Measurements from ENCODE around the gene CTIF. TPM values are rescaled to one million over a fixed set of nuclear protein-coding genes. Genes with fewer than 3 reads are reported as not detected.

Gene CTIF
- total RNA-seq, 1 donor from 2014 or later: 72.4 TPM

DNA sequence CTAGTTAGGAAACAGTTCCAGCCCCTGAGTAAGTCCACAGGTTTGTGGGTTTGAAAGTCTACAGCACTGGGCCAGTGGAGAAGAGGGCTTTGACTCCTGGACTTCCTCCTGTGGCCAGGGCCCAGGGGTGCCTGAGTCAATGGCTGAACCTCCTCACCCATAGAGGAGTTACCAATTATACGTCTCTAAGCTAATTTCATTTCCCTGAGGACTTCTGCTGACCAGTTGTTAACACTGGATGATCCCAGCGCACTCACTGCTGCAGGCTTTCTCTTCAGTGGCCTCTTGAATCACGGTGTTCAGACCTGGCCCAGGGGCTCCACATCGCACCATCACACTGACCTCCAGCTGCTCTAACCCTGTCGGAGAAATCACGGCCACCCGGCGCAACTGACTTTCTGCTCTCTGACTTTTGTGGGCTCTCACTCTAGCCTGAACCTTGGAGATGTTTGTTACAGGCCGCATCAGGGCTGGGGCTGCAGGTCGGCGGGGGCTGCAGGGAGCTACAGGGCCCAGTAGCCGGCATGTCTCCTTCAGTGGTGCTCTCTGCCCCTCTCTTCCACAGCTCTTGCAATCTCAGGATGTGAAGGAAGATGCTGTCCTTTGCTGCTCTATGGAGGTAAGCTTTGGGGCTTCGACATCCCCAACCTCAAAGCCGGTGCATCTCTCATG, 318.3 kb downstream of the CTIF start:
- Histone ChIP-seq H3K4me3 (no peak overlapping the region), H3K27me3 (no peaks in the 10 kb centered on the region), H3K9me3 (no peaks in the 10 kb centered on the region), H3K36me3 (no peaks in the 10 kb centered on the region), H3K27ac (no peak overlapping the region), H3K4me1 (peaks cover 3% of the 10 kb centered on the region)
- TF ChIP-seq, protein P1, sequence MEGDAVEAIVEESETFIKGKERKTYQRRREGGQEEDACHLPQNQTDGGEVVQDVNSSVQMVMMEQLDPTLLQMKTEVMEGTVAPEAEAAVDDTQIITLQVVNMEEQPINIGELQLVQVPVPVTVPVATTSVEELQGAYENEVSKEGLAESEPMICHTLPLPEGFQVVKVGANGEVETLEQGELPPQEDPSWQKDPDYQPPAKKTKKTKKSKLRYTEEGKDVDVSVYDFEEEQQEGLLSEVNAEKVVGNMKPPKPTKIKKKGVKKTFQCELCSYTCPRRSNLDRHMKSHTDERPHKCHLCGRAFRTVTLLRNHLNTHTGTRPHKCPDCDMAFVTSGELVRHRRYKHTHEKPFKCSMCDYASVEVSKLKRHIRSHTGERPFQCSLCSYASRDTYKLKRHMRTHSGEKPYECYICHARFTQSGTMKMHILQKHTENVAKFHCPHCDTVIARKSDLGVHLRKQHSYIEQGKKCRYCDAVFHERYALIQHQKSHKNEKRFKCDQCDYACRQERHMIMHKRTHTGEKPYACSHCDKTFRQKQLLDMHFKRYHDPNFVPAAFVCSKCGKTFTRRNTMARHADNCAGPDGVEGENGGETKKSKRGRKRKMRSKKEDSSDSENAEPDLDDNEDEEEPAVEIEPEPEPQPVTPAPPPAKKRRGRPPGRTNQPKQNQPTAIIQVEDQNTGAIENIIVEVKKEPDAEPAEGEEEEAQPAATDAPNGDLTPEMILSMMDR (IDR thresholded peaks at IDR 0.05): no peak
- intact Hi-C loops (cut with DNase I): no loop called here
- ATAC-seq (no peak), DNase-seq (no peak)

DNA sequence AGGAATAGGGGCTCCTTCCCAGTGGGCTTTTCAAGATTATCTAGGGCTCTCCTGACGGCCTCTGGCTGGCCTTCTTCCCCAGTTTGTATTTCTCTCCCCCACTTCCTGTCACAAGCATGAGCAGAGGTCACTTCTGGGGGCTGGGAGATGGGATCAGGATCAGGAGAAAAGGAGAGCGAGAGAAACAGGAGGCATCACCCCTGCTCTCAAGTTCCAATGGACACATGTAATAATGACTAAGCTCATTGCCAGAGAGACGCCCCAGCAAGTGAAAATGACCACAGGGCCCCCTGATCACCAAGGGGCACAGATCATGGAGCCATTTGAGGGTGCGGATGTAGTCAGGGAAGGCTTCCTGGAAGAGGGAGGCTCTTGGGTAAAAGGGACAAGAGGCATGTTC, 319.8 kb downstream of the CTIF start:
- DNase-seq (no peak), ATAC-seq (no peak)
- no peaks in the 10 kb centered on the region for H3K9me3 ChIP-seq
- no peaks in the 10 kb centered on the region for H3K27me3 ChIP-seq
- intact Hi-C loops (cut with DNase I): no loop called here
- no peaks in the 10 kb centered on the region for H3K4me1 ChIP-seq
- no peak overlapping the region for H3K4me3 ChIP-seq
- H3K27ac ChIP-seq: no peak overlapping the region
- TF ChIP-seq, protein P1 (IDR thresholded peaks at IDR 0.05): no peak
- no peaks in the 10 kb centered on the region for H3K36me3 ChIP-seq

DNA sequence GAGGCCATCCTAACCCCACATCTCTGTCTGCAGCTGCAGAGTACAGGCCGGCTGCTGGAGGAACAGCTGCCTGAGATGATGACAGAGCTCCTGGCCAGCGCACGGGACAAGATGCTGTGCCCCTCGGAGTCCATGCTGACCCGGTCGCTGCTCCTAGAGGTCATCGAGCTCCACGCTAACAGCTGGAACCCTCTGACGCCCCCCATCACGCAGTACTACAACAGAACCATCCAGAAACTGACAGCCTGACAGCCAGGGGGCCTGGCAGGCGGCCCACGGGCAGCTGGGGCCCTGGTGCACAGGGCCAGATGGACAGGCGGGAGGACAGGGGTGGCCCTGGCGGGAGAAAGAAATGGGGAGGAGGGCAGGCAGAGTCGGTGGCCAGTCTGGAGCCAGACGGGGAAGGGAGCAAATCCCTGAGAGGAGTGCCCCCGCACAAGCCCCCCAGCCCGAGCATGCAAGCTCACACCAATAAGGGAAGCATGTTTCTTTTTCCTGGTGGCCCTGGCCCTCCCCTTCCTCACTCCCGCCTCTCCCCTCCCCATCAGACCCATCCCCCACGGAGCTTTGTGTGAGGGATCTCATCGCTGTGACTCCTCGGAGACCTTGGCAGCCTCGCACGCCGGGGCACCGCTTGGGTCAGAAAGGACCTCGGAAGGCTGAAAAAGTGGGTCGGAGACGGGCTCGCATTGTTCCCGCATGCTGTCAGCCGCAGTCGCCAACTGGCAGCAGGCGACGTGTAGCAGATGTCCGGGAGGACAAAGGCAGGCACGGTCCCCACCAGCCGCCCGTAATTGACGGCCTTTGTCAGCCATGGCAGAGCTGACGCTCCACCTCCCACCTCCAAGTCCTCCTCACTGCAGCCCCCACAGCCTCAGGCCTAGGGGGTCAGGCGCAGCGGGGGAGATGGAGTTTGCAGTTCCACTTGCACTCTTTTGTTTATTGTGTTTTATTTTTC, 320.8 kb downstream of the CTIF start:
- TF ChIP-seq, protein P1 (IDR thresholded peaks at IDR 0.05): no peak
- H3K4me3 ChIP-seq: no peak overlapping the region
- no peaks in the 10 kb centered on the region for H3K4me1 ChIP-seq
- ATAC-seq (peak; percentile 2), DNase-seq (peak; percentile 66)
- intact Hi-C loops (cut with DNase I): no loop called here
- no peak overlapping the region for H3K27ac ChIP-seq
- H3K27me3 ChIP-seq: no peaks in the 10 kb centered on the region
- H3K9me3 ChIP-seq: no peaks in the 10 kb centered on the region
- H3K36me3 ChIP-seq: no peaks in the 10 kb centered on the region

DNA sequence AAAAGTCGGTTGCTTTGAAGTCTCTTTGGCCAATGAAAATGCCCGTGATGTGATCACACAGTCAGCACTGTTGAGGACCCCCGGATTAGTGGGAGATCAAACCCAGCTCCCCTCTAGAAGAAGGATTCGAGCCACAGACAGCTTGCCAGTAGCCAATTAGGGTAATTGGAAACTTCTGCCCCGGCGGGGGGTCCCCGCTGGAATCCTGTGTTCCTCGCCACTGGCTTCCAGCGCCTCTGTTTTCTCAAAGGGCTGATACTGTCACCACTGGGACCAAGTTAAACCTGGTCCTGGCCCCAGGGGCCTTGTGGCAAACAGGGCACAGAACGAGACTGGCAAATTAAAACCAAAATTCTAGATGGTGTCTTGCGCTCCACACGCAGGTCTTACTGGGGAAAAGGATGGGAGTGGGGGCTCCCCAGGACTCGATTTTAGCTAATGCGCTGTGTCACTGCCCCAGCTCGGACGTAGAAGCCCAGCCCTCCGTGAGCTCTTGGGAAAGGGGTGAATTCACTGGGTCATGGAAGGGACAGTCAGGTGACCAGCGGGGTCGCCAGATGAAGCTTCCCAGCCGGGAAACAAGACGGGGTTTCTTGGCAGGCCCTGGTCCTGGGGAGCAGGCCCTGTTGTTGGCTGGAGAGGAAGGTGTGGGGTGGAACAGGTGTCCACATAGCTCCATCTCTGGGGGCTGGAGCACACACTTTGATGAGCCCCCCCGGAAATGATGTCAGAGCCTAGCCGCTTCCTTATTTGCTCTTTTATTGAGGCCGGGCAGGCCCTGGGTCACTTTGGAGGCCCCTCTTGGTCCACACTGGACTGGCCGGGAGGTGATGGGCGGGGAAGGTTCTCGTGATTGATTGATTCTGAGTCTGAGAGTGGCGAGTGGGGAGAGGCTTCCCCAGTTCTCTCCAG, 321.7 kb downstream of the CTIF start:
- no peaks in the 10 kb centered on the region for H3K27me3 ChIP-seq
- H3K27ac ChIP-seq: no peak overlapping the region
- H3K4me1 ChIP-seq: no peaks in the 10 kb centered on the region
- DNase-seq: no peak
- TF ChIP-seq, protein P1 (IDR thresholded peaks at IDR 0.05): no peak
- no peak overlapping the region for H3K4me3 ChIP-seq
- intact Hi-C loops (cut with DNase I): no loop called here
- no peaks in the 10 kb centered on the region for H3K36me3 ChIP-seq
- no peaks in the 10 kb centered on the region for H3K9me3 ChIP-seq
- no peak for ATAC-seq

DNA sequence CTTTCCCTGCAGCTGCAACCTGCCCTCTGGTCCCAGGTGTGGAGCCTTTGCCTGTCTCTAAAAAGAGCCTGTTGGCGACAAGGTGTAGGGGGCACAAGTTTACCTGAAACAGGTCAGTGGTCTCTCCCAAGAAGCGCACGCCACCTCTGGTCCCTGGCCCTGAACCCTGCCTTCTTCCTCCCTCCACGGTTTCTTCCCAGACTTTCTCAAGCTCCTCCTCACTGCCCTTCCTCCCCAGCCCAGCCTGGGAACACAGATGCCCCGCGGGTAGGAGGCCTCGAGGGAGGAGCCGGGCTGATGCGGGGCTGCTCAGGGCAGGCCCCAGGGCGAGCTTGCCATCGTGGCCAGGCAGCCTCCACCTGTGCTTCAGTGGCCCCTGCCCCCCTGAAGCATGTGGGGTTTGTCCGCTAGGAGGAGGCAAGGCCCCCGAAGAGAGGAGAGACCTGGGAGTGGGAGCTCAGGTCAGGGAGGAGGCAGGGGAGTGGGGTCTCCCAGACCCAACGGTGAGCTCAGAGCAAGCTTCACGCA, 322.4 kb downstream of the CTIF start:
- no peaks in the 10 kb centered on the region for H3K27me3 ChIP-seq
- H3K36me3 ChIP-seq: no peaks in the 10 kb centered on the region
- no peak overlapping the region for H3K4me3 ChIP-seq
- H3K9me3 ChIP-seq: no peaks in the 10 kb centered on the region
- intact Hi-C loops (cut with DNase I): no loop called here
- no peak overlapping the region for H3K27ac ChIP-seq
- no peaks in the 10 kb centered on the region for H3K4me1 ChIP-seq
- DNase-seq (peak; percentile 58), ATAC-seq (no peak)
- TF ChIP-seq, protein P1 (IDR thresholded peaks at IDR 0.05): no peak

All from upper lobe of right lung (tissue), 1 donor.